HG03280 (cell line): ENCODE data around the gene ACY1.

Source experiments
- ATAC-seq: cut with Tn5 transposase; IDR thresholded peaks from one replicate; pipeline ENCODE4 v1.9.1; 2021; ENCODE audit warnings: mild to moderate bottlenecking, moderate library complexity; ENCODE audit not compliant: unreplicated experiment

Gene ACY1

DNA sequence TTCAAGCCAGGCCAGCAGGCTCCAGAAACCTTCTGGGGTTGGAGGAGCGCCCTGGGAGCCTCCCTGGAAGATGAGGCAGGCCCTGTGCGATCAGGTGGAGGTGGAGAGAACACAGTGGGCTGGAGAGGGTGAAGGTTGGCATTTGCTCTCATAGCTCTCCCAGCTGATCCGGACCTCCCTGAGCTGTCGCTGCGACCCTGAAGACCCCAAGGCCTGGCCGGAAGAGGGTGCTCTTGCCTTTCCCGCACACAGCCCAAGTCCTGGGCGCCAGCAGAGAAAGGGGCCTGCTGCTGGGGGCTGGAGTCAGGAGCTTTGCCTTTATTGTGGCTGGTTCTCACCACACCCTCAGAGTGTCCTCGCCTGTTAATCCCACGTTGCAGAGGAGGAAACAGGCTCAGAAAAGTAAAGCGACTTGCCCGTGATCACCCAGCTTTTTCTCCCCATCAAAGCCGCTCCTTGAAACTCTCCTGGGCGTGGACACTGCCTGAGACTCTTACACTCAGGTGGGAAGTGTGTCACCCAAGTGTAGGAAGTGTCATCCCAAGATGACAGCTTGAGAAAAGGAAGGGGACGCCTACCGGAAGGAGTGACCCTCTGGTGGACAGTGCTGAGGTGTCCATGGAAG lies 20.9 kb downstream of the ACY1 start:
- ATAC-seq = no peak

DNA sequence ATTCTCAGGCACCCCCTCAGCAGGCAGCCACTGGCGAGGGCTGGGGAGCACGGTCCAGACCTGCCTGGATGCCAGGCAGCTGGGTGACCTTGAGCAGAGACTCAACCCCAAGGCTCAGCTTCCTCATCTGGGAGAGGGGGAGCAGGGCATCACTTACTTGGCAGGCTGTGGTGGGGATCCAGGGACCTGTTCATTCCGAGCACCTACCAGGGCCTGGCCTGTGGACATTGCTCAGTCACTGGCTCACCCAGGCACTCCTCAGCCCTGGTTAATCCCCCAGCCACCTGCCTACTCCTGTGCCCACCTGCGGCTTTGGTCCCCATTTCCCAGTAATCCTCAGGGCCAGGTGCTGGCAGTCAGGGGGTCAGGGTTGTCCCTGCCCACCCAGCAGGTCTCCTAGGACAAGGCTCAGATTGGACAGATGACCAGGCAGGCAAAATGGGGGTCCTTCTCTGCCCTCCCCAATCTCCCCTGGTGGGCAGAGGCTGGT lies 21.6 kb downstream of the ACY1 start:
- ATAC-seq = no peak

DNA sequence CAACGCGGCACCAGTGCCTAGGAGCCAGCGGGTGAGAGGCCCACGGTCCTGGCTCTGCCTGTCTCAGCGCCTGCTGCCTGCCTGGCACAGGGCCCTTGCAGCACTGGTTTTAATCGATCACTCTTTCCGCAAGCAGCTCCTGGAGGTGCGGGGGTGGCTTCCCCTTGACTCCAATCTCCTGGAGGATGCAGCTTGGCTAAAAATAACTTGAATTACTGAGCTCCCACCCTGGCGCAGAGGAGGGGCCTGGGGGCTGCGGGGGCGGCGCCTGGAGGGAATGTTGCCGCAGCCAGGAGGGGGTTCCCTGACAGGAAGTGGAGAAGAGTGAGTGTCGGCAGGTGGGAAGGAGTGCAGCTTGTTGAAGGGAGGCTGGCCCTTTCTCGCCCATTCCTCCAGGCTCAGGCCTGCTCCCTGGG lies 22.2 kb downstream of the ACY1 start:
- no peak for ATAC-seq

DNA sequence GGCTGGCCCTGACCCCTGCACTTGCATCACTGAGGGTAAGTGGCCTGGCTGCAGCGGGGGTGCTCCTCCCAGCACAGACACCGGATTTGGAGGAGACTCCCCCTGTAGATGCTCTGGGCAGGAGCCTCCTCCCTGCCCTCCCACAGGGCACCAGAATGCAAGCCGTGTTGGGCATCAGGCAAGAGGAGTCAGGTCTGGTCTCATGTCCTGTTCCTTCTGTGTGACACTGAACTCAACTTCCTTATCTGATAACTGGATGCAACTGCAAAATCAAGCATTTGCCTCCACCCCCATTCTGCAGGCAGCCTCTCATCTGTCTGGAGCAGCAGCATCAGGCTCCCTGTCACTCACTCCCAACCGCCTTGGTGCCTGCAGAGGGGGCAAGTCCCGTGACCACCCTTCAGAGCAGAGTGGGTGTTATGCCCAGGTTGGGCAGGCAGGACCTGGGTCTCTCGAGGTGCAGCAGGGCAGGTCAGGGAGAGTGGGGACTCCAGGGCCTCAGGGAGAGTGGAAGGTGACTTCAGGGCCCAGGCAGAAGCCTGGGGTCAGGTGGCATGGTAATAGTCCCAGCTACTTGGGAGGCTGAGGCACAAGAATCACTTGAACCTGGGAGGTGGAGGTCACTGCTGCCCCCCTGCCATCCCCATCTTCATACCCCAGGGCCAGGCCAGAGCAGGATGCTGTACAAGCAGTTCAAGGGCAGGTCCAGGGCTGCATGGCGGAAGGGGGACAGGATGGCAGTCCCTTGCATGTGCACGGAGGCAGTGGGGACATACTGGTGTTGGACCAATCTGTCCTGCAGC lies 22.9 kb downstream of the ACY1 start:
- no peak for ATAC-seq

DNA sequence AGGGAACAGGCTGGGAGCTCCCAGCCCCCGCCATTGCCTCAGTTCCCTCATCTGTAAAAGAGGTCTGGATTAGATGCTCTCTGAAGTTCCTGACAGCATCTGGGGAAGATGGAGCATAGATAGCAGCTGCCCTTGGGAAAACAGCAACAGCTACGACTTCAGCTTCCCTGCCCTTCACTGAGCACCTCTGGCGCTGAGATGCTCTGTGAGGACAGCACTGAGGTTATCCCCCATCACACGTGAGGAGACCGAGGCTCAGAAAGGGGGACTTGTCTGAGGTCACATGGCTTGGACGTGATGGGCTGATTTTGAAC lies 23.4 kb downstream of the ACY1 start:
- ATAC-seq = no peak

DNA sequence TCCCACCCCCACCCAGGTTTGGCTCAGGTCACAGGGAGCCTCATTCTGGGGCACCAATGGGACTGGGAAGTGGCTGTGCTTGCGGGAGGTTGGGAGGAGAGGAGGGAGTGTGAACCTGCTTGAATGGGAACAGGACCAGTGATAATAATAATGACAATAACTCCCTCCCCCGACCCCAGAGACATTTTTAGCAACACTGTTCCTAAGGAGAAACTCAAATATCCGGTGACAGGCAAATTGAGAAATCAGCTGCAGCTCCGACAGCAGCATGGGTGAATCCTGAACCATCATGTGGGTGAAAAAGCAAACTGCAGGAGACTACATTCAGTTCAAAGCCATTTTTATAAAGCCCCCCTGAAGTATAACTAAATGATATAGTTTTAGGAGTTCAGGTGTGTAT lies 24.0 kb downstream of the ACY1 start:
- no peak for ATAC-seq

DNA sequence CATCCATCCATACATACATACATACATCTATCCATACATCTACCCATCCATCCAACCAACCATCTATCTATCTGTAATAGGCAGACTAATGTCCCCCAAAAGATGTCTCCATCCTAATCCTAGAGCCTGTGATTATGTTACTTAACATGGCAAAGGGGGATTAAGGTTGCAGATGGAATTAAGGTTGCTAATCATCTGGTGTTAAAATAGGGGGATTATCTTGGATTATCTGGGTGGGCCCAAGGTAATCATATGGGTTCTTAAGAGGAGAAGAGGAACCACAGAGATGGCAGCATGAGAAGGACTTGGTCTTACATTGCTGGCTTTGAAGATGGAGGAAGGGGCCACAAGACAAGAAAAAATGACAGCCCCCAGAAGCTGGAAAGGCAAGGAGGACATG lies 27.1 kb downstream of the ACY1 start:
- no peak for ATAC-seq

DNA sequence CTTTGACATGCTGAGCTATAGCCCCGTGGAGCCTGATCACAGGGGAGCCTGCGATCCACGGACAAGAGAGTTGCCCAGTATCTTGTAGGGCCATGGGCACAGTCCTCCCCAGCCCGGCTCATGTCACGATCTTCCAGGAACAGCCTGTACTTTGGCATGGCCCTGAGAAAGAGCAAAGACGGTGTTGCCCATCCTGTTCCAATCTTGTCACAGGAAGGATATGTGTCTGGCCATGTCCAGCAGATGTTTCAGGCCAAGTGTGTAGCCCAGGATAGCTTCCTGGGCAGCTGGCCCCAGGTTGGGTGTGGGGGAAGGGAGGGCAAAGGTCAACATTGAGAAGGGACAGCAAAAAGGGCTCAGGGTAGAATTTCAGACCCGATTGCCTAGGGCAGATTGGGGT lies 29.4 kb downstream of the ACY1 start:
- ATAC-seq = no peak

DNA sequence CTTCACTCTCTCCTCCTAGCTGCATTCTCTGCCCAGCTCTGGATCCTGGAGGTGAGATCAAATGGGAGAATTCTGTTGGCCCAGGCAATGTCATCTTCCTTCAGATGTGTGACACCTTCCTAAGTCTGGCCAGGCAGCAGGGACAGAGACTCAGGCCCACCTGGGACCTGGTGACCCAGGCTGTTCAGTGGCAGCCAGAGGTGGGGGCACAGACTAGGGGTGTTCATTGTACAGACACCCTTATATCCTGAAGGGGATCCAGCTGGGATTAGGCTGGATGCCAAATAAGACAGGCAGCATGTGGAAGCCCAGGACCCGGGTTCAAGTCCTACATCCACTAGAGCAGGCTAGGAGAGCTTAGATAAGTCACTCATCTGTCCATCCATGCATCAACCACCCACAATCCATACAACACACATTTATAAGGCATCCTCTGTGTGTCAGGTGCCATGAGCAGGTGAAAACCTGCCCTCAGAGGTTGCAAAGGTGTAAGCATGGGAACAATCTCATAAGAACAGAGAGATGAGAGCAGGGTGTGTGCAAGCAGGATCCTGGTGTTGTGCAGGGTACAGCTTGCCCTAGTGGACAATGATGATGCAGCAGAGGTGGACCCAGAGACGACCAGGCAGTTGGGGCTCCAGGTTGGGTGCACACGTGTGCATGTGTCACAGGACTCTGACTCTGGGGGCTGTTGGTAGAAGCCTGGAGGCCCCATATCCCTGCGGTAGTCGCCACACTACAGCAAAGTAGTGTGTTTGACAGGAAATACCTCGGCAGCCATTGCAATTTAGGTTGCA lies 30.7 kb downstream of the ACY1 start:
- ATAC-seq = no peak

DNA sequence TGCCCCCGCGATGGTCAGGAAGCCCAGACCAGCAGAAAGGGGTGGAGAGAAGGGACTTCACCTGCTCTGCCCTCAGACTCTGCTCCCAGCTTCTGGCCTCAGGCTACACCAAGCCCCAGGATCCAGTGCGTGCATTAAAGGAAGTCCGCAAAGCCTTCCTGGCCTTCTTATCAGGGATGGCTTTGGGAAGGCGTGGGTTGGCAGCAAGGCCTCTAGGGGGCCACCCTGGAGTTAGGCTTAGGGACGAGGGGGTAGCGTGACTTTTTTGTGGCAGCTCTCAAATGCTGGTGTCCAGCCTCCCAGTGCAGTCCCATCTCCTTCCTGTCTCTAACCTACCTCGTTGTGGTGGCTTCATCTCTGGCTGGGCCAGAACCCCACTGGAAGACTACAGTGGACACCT lies 31.3 kb downstream of the ACY1 start:
- no peak for ATAC-seq

DNA sequence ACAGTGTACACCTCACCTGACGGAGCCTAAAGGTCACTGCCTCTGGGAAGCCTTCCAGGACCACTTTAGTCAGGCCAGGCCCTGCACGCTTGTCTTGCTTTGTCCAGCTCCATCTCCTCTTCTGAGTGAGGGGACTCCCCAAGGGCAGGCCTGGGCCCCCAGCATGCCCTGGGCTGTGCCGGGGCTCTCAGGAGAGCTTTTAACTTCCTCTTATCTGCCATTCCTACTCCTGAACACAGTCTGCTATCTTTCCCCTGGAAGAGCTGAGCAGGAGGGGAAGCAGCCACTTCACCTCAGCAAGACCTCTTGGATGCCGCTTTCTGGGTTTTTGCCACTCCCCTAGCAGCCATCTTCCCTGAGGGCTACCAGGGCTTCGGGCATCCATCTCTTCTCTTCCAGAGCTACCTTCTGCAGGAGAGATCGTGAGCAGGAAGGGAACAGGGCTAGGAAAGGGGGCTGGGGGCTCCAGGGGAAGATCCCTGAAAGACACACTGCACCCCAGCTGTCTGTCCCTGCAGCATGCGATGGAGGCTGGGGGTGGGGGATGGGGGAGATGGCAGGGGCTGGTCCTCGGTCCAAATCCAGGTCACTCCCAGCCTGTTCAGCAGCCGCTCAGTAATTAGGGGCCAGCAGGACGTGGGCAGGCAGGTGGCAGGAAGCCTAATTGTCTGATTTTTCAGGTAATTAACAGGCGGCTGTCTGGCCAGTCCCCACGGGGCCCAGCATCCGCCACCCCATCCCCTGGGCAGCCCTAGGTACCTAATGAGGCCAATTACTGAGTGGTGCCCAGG lies 32.3 kb downstream of the ACY1 start:
- ATAC-seq = no peak

DNA sequence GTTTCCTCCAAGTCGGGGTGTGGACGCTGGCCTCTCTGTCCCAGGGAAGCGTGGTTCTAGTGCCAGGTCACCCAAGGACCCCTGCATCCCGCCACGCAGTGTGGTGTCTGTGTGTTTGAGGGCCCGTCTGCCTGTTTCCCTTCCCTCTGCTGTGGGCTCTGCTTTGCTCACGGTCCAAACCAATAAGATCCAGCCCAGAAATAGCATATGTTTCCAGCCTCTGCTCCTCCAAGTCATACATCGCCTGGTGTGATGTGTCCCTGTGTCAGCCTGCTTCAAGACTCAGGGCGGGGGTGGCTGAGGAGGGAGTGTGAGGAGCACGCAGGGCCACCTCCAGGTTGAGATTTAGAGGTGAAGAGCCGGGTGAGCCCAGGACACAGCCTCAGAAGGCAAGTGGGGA lies 34.3 kb downstream of the ACY1 start:
- ATAC-seq = no peak

DNA sequence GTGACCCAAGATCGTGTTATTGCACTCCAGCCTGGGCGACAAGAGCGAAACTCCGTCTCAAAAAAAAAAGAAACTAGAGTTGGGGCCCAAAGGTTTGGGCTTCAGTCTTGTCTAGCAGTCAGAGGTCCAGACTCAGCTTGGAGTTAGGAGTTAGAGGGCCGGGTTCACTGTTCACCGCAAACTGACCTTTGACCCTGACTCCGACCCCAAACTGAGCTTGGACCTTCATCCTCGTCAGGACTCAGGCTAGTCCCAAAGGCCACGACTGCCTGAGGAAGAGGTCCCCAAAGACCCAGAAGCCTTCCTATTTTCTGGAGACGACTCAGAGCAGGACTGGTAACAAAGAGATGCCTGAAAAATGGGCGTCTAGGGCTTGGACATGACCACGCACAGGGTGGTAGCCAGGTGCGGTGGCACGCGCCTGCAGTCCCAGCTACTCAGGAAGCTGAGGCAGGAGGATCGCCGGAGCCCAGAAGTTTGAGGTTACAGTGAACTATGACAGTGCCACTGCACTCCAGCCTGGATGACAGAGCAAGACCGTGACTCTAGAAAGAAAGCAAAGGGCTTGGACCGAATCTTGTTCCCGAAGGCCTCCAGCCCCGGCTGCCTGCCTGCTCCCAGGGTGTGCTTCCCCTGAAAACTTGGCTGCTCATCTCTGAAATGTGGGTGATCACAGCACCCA lies 35.1 kb downstream of the ACY1 start:
- ATAC-seq = no peak

DNA sequence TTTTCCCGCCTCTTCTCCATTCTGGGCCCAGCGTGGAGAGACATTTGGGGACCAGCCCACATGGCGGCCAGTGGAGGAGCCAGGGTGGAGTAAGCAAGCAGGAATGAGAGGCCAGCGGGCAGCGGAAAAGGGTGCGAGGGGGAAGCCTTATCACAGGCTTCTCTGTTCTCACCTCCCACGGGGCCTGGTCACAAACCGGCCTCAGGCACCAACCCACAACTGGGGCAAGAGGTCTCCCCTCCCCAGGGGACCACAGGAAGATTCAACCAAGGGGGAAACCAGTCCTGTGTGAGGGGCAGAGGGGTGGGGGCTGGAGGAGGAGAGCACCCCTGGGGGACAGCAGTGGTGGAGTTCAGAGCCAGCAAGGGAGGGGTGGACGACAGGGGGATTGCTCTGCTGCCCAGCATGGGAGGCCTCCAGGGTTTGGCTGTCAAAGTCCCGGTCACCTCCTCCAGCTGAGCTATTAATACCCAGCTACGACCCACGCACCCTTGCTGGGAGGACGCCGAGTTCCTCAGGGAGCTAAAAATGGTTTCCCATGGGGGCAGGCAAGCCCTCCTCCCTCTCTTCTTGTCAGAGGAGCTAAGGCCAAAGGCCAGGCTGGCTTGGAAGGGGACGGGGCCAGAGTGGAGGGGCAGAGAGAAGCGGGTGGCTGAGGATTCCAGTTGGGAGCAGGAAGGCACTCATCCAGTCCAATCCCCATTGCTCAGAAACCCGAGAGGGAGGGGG lies 36.2 kb downstream of the ACY1 start:
- ATAC-seq = no peak

DNA sequence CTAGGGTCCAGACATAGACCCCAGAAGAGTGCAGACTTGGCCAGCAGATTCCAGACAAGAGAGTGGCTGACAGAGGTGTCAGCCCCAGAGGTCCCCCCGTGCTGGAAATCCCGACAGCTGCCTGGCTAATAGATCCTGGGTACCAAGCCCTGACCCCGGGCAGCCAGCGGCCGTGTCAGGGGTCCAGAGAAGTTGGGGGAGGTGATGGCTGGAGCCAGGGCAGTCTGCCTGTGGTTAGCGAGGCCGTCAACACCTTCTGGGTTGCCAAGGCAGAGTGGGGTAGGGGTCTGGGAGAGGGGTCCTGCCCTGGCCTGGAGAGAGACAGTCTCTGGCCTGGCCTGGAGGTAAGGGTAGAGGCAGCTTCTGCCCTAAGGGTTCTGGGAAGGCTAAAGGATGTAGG lies 37.5 kb downstream of the ACY1 start:
- ATAC-seq = no peak

DNA sequence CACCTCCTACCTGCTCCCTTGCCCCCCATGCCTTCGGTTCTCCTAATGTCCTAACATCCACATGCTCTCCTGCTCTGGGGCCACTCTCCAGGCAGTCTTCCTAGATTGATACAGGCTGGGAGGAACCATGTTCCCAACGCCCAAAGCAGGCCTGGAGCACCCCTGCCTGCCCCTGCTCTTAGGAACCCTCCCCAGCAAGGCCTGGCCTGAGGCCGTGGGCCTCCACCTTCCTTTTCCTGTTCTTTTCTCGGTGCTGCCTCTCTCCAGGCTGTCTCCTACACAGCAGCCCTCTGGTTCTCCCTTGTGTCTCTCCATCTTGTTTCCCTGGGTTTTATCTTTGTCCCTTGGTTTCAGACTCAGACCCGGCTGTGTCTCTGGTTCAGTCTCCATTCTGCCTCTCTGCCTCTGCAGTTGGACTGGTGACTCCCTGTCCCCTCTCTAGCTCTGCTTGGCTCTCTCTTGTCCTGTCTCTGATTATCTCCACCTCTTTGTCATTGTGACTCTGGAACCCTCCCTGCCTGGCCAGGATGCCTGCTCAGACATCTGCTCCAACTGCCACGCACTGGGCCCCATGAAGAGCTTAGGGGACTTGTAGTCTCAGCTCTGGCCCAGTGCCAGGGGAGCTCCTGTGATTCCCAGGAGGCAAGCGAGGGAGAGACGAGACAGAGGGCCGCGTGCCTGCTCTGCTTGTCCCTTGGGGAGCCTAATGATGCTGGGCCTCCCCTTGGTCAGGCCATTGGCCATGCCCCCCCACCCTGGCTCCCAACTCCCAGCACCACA lies 38.3 kb downstream of the ACY1 start:
- no peak for ATAC-seq

DNA sequence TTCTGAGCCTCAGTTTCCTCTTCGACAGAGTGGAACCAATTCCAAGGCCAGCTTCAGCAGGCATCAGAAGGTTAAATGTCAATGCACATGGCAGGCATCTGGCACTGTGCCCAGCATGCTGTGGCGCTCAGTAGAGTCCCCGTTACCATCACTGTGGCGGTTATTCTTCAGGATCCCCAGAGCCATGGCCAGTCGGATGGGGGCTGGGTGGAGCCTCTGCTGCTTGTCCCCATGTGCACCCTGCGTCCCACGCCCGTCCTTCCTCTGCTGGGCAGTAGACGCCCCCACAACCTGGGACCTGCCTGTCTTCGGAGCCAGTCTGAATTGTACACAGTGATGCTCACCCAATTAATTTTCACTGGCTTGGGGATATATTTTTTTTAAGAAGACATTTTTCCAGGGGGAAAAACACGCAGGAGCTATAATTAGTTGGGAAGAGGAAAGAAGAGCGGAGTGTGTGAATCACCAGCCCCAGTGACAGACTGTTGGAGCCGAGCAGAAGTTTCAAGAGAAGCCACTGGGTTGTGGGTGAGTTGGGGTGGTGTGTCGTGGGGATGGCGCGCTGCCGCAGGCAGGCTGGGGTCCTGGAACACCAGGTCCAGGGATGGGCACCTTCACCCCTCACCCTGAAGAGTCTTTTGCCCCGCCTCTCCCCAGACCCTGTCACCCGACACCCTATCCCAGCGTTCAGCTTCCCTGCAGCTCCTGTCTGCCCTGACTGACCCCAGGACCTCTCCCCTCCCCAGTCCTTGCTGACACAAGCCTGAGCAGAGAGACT lies 39.2 kb downstream of the ACY1 start:
- ATAC-seq = no peak

DNA sequence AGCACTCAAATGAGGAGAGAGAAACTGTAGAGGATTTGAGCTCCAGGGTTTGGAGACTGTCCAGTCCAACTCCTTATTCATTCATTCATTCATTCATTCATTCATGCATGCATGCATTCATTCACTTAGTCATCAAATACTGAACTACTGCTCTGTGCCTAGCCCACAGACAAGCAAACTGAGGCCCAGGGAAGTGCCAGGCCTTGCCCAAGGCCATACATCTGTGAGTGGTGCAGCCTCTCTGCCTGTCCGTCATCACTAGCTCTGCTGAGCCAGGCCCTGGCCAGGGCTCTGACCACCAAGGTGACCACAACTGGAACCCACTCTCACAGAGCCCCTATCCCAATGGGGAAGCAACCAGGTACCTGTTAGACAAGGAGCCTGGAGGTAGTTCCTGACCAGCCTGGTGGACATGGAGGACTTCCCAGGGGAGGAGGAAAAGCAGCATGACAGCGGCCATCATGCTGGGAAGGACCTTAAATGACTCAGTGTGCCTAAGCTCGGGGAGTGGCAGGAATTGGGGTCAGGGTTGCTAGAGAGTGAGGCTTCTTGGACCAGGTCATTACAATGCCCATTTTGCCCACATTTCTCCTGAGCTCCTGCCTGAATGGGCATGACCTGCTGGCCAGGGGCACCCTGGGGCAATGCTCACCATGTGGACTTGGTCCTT lies 39.9 kb downstream of the ACY1 start:
- ATAC-seq = no peak
